Measurements from ENCODE around the gene STEEP1.
"Not testable (repeated sequence)": the region's sequence is repeated elsewhere in the genome, so short reads cannot be mapped to it uniquely, and the experiment has no call there.

STEEP1 gene

GRCh38 chrX:119537487-119537886, 27.7 kb downstream of the STEEP1 start:
- no peak for DNase-seq

- no peak for DNase-seq
These were observed 35.6 kb downstream of the STEEP1 start for GRCh38 chrX:119529345-119530276.

- no peak for DNase-seq
These were observed 41.5 kb downstream of the STEEP1 start for GRCh38 chrX:119523664-119524184.

- no peak for DNase-seq
These were observed 44.0 kb downstream of the STEEP1 start for GRCh38 chrX:119521246-119521645.

- no peak for DNase-seq
These were observed 46.8 kb downstream of the STEEP1 start for GRCh38 chrX:119518371-119518770.

GRCh38 chrX:119516157-119516702, 49.0 kb downstream of the STEEP1 start:
- peak; percentile 30 for DNase-seq

GRCh38 chrX:119512146-119512800, 52.9 kb downstream of the STEEP1 start:
- DNase-seq = no peak

GRCh38 chrX:119507206-119507605, 58.0 kb downstream of the STEEP1 start:
- no peak for DNase-seq

GRCh38 chrX:119505945-119506344, 59.3 kb downstream of the STEEP1 start:
- DNase-seq = no peak

GRCh38 chrX:119505145-119505544, 60.1 kb downstream of the STEEP1 start:
- DNase-seq = not testable (repeated sequence)

GRCh38 chrX:119503484-119503861, 61.7 kb downstream of the STEEP1 start:
- DNase-seq = no peak

GRCh38 chrX:119502727-119503483, 62.3 kb downstream of the STEEP1 start:
- DNase-seq = no peak

- DNase-seq = no peak
These were observed 63.6 kb downstream of the STEEP1 start for GRCh38 chrX:119501511-119502148.

GRCh38 chrX:119500061-119500800, 65.0 kb downstream of the STEEP1 start:
- DNase-seq = no peak

- no peak for DNase-seq
These were observed 68.0 kb downstream of the STEEP1 start for GRCh38 chrX:119497185-119497584.

GRCh38 chrX:119495734-119496726, 69.2 kb downstream of the STEEP1 start:
- DNase-seq = no peak

- DNase-seq = not testable (repeated sequence)
These were observed 71.2 kb downstream of the STEEP1 start for GRCh38 chrX:119493851-119494495.

- DNase-seq = no peak
These were observed 72.7 kb downstream of the STEEP1 start for GRCh38 chrX:119492463-119492862.
